GM12878 (cell line): ENCODE results near the gene CSF1R. TPM values are rescaled to one million over a fixed set of nuclear protein-coding genes. Genes with fewer than 3 reads are reported as not detected.

ENCODE experiments used
- ATAC-seq: fragments of 200-7000 bp; cut with Tn5 transposase; 3 replicates; pipeline ENCODE4 v1.9.1; 2020; ENCODE audit warnings: mild to moderate bottlenecking, moderate library complexity
- BruUV-seq: library from RNA; stranded (reverse); fragments of 400-500 nt; replicated peaks from 2 replicates; lab custom pipeline; 2021; lab: Mats Ljungman, UMichigan
- CTCF ChIA-PET: fragments of 300-600 bp; sonication (Branson Sonifier 250); formaldehyde crosslinking; extraction: SDS; loops from one replicate; lab custom pipeline; 2021; ENCODE audit warnings: inconsistent platforms; lab: Yijun Ruan, JAX
- POLR2A ChIA-PET: fragments of 350-600 bp; formaldehyde crosslinking; extraction: SDS; loops from one replicate; lab custom pipeline; 2021; ENCODE audit warnings: inconsistent platforms; lab: Charles Lee
- RAD21 ChIA-PET: fragments of 300-600 bp; sonication (Branson Sonifier 250); formaldehyde crosslinking; loops from one replicate; lab custom pipeline; 2023; ENCODE audit warnings: antibody characterized with exemption; ENCODE audit not compliant: unreplicated experiment; lab: Charles Lee
- SMC1A ChIA-PET: fragments of 300-600 bp; sonication (Branson Sonifier 250); formaldehyde crosslinking; loops from one replicate; lab custom pipeline; 2023; ENCODE audit not compliant: unreplicated experiment, uncharacterized antibody; lab: Charles Lee
- DNase-seq: peaks from one replicate; pipeline ENCODE4 v3.0.0-alpha.2; 2011; ENCODE audit warnings: low read depth, low spot score
- FAIRE-seq: peaks from 3 replicates; lab custom pipeline; 2011; peaks lifted over from hg19 to GRCh38; lab: Jason Lieb, UNC
- H2AFZ ChIP-seq: 2 replicates; pipeline ENCODE4 v1.6.0; 2011; ENCODE audit warnings: low read depth, low read length, control low read depth; ENCODE audit not compliant: control insufficient read depth
- H3K27ac ChIP-seq: 2 replicates; pipeline ENCODE4 v1.5.1; 2011; ENCODE audit warnings: control low read depth; ENCODE audit not compliant: control insufficient read depth, insufficient read depth
- H3K27me3 ChIP-seq, 2 experiments: replicated peaks in 1 of 2; 2 replicates each; pipeline versions ENCODE4 v1.6.0 to v1.6.1; 2011; ENCODE audit warnings: low read length in 1 of 2; ENCODE audit not compliant: control insufficient read depth in 2 of 2, insufficient read depth in 2 of 2
- H3K36me3 ChIP-seq, 2 experiments: 2 replicates each; pipeline ENCODE4 v1.5.1; 2011; ENCODE audit warnings: low read length in 1 of 2; ENCODE audit not compliant: control insufficient read depth in 2 of 2, insufficient read depth in 2 of 2
- H3K4me1 ChIP-seq: 2 replicates; pipeline ENCODE4 v1.6.1; 2011; ENCODE audit warnings: mild to moderate bottlenecking, low read length, moderate library complexity, mixed read lengths; ENCODE audit not compliant: control insufficient read depth, insufficient read depth
- H3K4me2 ChIP-seq: 2 replicates; pipeline ENCODE4 v1.6.0; 2011; ENCODE audit warnings: control low read depth; ENCODE audit not compliant: control insufficient read depth, insufficient read depth
- H3K4me3 ChIP-seq: fragments of 200-600 bp; sonication (generic); 2 replicates; pipeline ENCODE4 v1.5.1; 2016
- H3K79me2 ChIP-seq: 2 replicates; pipeline ENCODE4 v1.6.0; 2011; ENCODE audit warnings: low read length; ENCODE audit not compliant: control insufficient read depth, insufficient read depth
- H3K9ac ChIP-seq: 2 replicates; pipeline ENCODE4 v1.8.0; 2011; ENCODE audit warnings: low read length, control low read depth, mixed read lengths; ENCODE audit not compliant: control insufficient read depth, insufficient read depth
- H3K9me3 ChIP-seq: replicated peaks from 3 replicates; pipeline ENCODE4 v1.5.1; 2011; ENCODE audit warnings: mild to moderate bottlenecking, low read length; ENCODE audit not compliant: control insufficient read depth, insufficient read depth
- H4K20me1 ChIP-seq: 2 replicates; pipeline ENCODE4 v1.6.0; 2011; ENCODE audit not compliant: control insufficient read depth, insufficient read depth
- BHLHE40 ChIP-seq, 2 experiments: fragments of 450-650 bp in 1 of 2; IDR thresholded peaks; 2 replicates each; pipeline ENCODE4 v1.6.1; 2011 to 2017; ENCODE audit warnings: low read depth in 2 of 2, borderline replicate concordance in 1 of 2, improper control_type of control experiment in 1 of 2, low read length in 1 of 2, mild to moderate bottlenecking in 1 of 2
- CEBPB ChIP-seq, 2 experiments: fragments of 150-350 bp in 1 of 2; IDR thresholded peaks; 2 replicates each; pipeline ENCODE4 v1.6.1; 2012 to 2014; ENCODE audit warnings: low read depth in 2 of 2, low read length in 2 of 2, borderline replicate concordance in 1 of 2, inconsistent platforms in 1 of 2
- CREB1 ChIP-seq: IDR thresholded peaks from 2 replicates; pipeline ENCODE4 v1.6.1; 2012; ENCODE audit warnings: low read depth, mild to moderate bottlenecking, inconsistent platforms
- ESRRA ChIP-seq: IDR thresholded peaks from 2 replicates; pipeline ENCODE4 v1.6.1; 2012; ENCODE audit warnings: mild to moderate bottlenecking, low read length, improper control_type of control experiment
- FOS ChIP-seq: IDR thresholded peaks from 3 replicates; pipeline ENCODE4 v1.6.1; 2011; ENCODE audit warnings: borderline replicate concordance; ENCODE audit not compliant: insufficient read length; ENCODE audit errors: extremely low read depth
- HCFC1 ChIP-seq: fragments of 150-350 bp; IDR thresholded peaks from 2 replicates; pipeline ENCODE4 v1.6.1; 2014; ENCODE audit warnings: low read length
- MYC ChIP-seq: IDR thresholded peaks from 2 replicates; pipeline ENCODE4 v1.6.1; 2011; ENCODE audit warnings: mild to moderate bottlenecking, low read length, moderate library complexity, inconsistent platforms; ENCODE audit not compliant: insufficient read depth, insufficient replicate concordance, insufficient read length, severe bottlenecking
- RELA ChIP-seq: fragments of 450-650 bp; IDR thresholded peaks from 2 replicates; pipeline ENCODE4 v1.8.0; 2014; ENCODE audit warnings: borderline replicate concordance; ENCODE audit not compliant: partially characterized antibody
- SRF ChIP-seq, 2 experiments: IDR thresholded peaks; 2 replicates each; pipeline ENCODE4 v1.6.1; 2011; ENCODE audit warnings: low read depth in 2 of 2, low read length in 2 of 2, mild to moderate bottlenecking in 1 of 2, moderate library complexity in 1 of 2
- ZNF217 ChIP-seq: fragments of 450-650 bp; IDR thresholded peaks from 2 replicates; pipeline ENCODE4 v1.6.1; 2017; ENCODE audit warnings: antibody characterized with exemption, mild to moderate bottlenecking
- ZNF687 ChIP-seq: fragments of 450-650 bp; IDR thresholded peaks from 2 replicates; pipeline ENCODE4 v1.6.1; 2017; ENCODE audit warnings: mild to moderate bottlenecking, moderate library complexity
- WGBS: methylation state at CpG from one replicate; pipeline ENCODE4 v1.1.6; 2016; ENCODE audit warnings: low lambda C conversion rate; ENCODE audit not compliant: insufficient replicate concordance, insufficient coverage; ENCODE audit errors: missing lambda C conversion rate; 5-methylcytosine and 5-hydroxymethylcytosine counted together
- in situ Hi-C: fragments of 300-500 bp; cut with MboI; formaldehyde crosslinking; loops from 9 replicates; pipeline ENCODE4 v1.14.3; 2018; ENCODE audit warnings: mixed read lengths
- intact Hi-C: fragments of 100-400 bp; cut with micrococcal nuclease; formaldehyde crosslinking; loops from one replicate; pipeline ENCODE4 v1.14.2; 2022; ENCODE audit not compliant: unreplicated experiment
- polyA plus RNA-seq, 11 experiments: library from polyadenylated mRNA; depleted of rRNA in 4 of 11; unstranded in 6 of 11; stranded (reverse) in 5 of 11; fragments of >200 nt; fragmentation: Nextera tagmentation in 4 of 11; fragmentation: Illumina TruSeq in 1 of 11; extraction: Ambion mirVana in 4 of 11; extraction: Trizol in 1 of 11; gene quantifications; 1 replicate in 1 of 11; 2 replicates in 10 of 11; pipeline versions ENCODE4 v1.2.1 to v1.2.3, GENCODE V29; 2011 to 2016; ENCODE audit warnings: inconsistent platforms in 2 of 11, missing spikeins in 2 of 11, low read depth in 1 of 11
- total RNA-seq, 4 experiments: library from RNA; depleted of rRNA in 3 of 4; stranded (reverse); fragments of >200 nt in 3 of 4; fragmentation: Illumina TruSeq in 1 of 4; extraction: Trizol in 1 of 4; gene quantifications; 2 replicates each; pipeline versions ENCODE4 v1.2.1 to v1.2.3, GENCODE V29; 2013 to 2021

The CSF1R gene
- total and polyA plus RNA-seq, 10 of the 15 experiments (the other 5 are each of a cell fraction or from before 2014, with no cell fraction given), result 0.35 to 3.6 (median 1.2) TPM

DNA sequence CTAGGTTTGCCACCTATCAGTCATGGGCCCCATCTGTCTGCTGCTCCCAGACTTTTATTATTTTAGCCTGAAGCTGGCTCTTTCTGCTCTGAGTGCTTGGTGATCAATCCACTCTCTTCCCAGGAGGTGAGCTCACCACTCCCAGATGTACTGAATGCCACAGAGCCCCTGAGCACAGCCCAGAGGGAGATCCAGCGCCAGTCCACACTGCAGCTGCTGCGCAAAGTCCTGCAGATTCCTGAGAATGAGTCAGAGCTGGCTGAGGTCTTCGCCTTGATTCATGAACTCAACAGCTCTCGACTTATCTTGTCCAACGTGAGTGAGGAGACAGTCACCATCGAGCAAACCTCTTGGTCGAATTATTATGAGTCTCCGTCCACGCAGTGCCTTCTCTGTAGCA, 49.8 kb downstream of the CSF1R start:
- Histone ChIP-seq H3K9ac (no peak overlapping the region), H3K27ac (no peak overlapping the region), H3K27me3 (no peaks in the 10 kb centered on the region), H3K4me2 (no peak overlapping the region), H2AFZ (no peak overlapping the region), H4K20me1 (no peaks in the 10 kb centered on the region), H3K36me3 (peaks cover 24 to 55% of the 10 kb centered on the region in 2 experiments), H3K9me3 (no peaks in the 10 kb centered on the region), H3K4me1 (peaks cover 7% of the 10 kb centered on the region), H3K4me3 (no peak overlapping the region), H3K79me2 (no peaks in the 10 kb centered on the region)
- POLR2A ChIA-PET, result interaction anchor here (0.6 kb wide), 1 partner anchor 31 kb away, joined by 5 read pairs; no protein-coding TSS in a partner anchor
- SMC1A ChIA-PET, result interaction anchor here (0.7 to 1.4 kb wide), 3 partner anchors 9 to 53 kb away, joined by 3 to 4 read pairs (median 3); no protein-coding TSS in a partner anchor
- in situ Hi-C loops, result no loop called here
- WGBS, result 90% methylated on average over 9 of the region's 9 CpGs
- DNase-seq (no peak), ATAC-seq (no peak), FAIRE-seq (no peak)
- RAD21 ChIA-PET, result no interaction called here
- no TSS peak for BruUV-seq
- intact Hi-C loops, result loop anchor here (5.0 kb wide), 1 partner anchor 181 kb away; no protein-coding TSS in a partner anchor
- CTCF ChIA-PET, result interaction anchor here (1.3 to 3.4 kb wide), 2 partner anchors 15 to 85 kb away, joined by 3 to 17 read pairs; no protein-coding TSS in a partner anchor
- TF ChIP-seq ZNF217, result no peak
- no peak for TF ChIP-seq MYC
- no peak for TF ChIP-seq HCFC1
- TF ChIP-seq CEBPB (IDR thresholded peaks at IDR 0.05; ENCODE audit: borderline replicate concordance in 1 of 2, low read depth in 2 of 2, low read length in 2 of 2), result no peak

- intact Hi-C loops (loop anchor here (5.0 kb wide), 1 partner anchor 182 kb away; no protein-coding TSS in a partner anchor), in situ Hi-C loops (no loop called here)
- RAD21 ChIA-PET, result interaction anchor here (0.6 to 1.4 kb wide), 3 partner anchors 34 to 206 kb away, joined by 3 read pairs; no protein-coding TSS in a partner anchor
- Histone ChIP-seq H4K20me1 (no peaks in the 10 kb centered on the region), H3K4me1 (peaks cover 7% of the 10 kb centered on the region), H3K9me3 (no peaks in the 10 kb centered on the region), H3K27me3 (no peaks in the 10 kb centered on the region), H3K79me2 (no peaks in the 10 kb centered on the region), H3K36me3 (peaks cover 17 to 57% of the 10 kb centered on the region in 2 experiments), H3K4me3 (no peak overlapping the region), H2AFZ (no peak overlapping the region), H3K27ac (no peak overlapping the region), H3K4me2 (no peak overlapping the region), H3K9ac (no peak overlapping the region)
- FAIRE-seq, result peak; percentile 66
- no TSS peak for BruUV-seq
- CTCF ChIA-PET, result interaction anchor here (0.6 to 3.4 kb wide), 5 partner anchors 9 to 182 kb away, joined by 3 to 17 read pairs (median 3); no protein-coding TSS in a partner anchor
- WGBS, result 65% methylated on average over 7 of the region's 7 CpGs
- peak; percentile 42 for DNase-seq
- SMC1A ChIA-PET, result interaction anchor here (0.8 to 1.5 kb wide), 6 partner anchors 8 to 183 kb away, joined by 3 to 4 read pairs (median 3); no protein-coding TSS in a partner anchor
- POLR2A ChIA-PET, result no interaction called here
- ATAC-seq, result peak; percentile 100
- TF ChIP-seq CREB1 (no peak), ESRRA (no peak), FOS (no peak), ZNF687 (no peak), RELA (no peak), SRF (IDR thresholded peaks at IDR 0.05; ENCODE audit: low read depth in 2 of 2, low read length in 2 of 2) (no peak), BHLHE40 (IDR thresholded peaks at IDR 0.05; ENCODE audit: borderline replicate concordance in 1 of 2, low read depth in 2 of 2, low read length in 1 of 2) (0 out of 4 replicates have a peak, but pooled peaks of 1 of the 2 experiments have one; percentile 12)
Measured at GRCh38 chr5:150035139-150035895, 51.0 kb downstream of the CSF1R start.
